Stomach (tissue), 9 donors: ENCODE measurements around the gene SLAIN2. TPM values are rescaled to one million over a fixed set of nuclear protein-coding genes. Genes with fewer than 3 reads are reported as not detected.

ENCODE experiments used
- DNase-seq, 2 donors: peaks; one replicate each; pipeline versions ENCODE4 v3.0.0 to v3.0.0-alpha.2; 2013 to 2019
- H3K27ac ChIP-seq, 5 donors: fragments of 200-600 bp in 4 of 5; sonication (generic) in 4 of 5; one replicate each; pipeline ENCODE4 v1.5.1; 2013 to 2019; ENCODE audit warnings: mild to moderate bottlenecking in 1 of 5, moderate library complexity in 1 of 5
- H3K27me3 ChIP-seq, 3 donors: fragments of 200-600 bp; sonication (generic); one replicate each; pipeline ENCODE4 v1.5.1; 2017 to 2019; ENCODE audit warnings: mixed run types in 1 of 3
- H3K36me3 ChIP-seq, 4 donors: fragments of 200-600 bp; sonication (generic); 1 replicate in 3 of 4; 2 replicates in 1 of 4; pipeline ENCODE4 v1.5.1; 2016 to 2019
- H3K4me1 ChIP-seq, 4 donors: fragments of 200-600 bp; sonication (generic); one replicate each; pipeline ENCODE4 v1.5.1; 2016 to 2019
- H3K4me3 ChIP-seq, 4 donors: fragments of 200-600 bp; sonication (generic) in 3 of 4; one replicate each; pipeline ENCODE4 v1.5.1; 2016 to 2019; ENCODE audit warnings: mild to moderate bottlenecking in 1 of 4
- H3K9me3 ChIP-seq, 4 donors: fragments of 200-600 bp; sonication (generic); one replicate each; pipeline ENCODE4 v1.5.1; 2016 to 2019
- EP300 ChIP-seq: sonication (generic); formaldehyde crosslinking; IDR thresholded peaks from one replicate; pipeline ENCODE4 v1.6.1; 2017; ENCODE audit warnings: antibody characterized with exemption
- POLR2A ChIP-seq, 4 donors: fragments of 450-650 bp; IDR thresholded peaks; one replicate each; pipeline ENCODE4 v1.6.1; 2016; ENCODE audit warnings: antibody characterized with exemption in 4 of 4, control low read depth in 2 of 4, mild to moderate bottlenecking in 1 of 4, moderate library complexity in 1 of 4
- POLR2AphosphoS5 ChIP-seq, 3 donors: sonication (generic); formaldehyde crosslinking; IDR thresholded peaks; one replicate each; pipeline ENCODE4 v1.6.1; 2016; ENCODE audit warnings: antibody characterized with exemption in 3 of 3
- WGBS, 5 donors: extraction: QIAGEN DNeasy Blood & Tissue Kit in 3 of 5; methylation state at CpG; one replicate each; pipeline versions ENCODE4 v1.1.5 to v1.1.7; 2013 to 2018; 5-methylcytosine and 5-hydroxymethylcytosine counted together
- intact Hi-C: fragments of 100-400 bp; cut with DNase I; formaldehyde crosslinking; loops from one replicate; pipeline ENCODE4 v1.15.1; 2023; ENCODE audit warnings: low total_unique reads
- polyA plus RNA-seq, 3 donors: library from polyadenylated mRNA; stranded (reverse); fragments of 200-250 nt; gene quantifications; one replicate each; pipeline ENCODE4 v1.2.3, GENCODE V29; 2013
- total RNA-seq, 5 donors: library from RNA; depleted of rRNA; stranded (reverse); fragments of >200 nt; gene quantifications; one replicate each; pipeline versions ENCODE4 v1.1.0 to v1.2.3, GENCODE V29; 2014 to 2016
- TF ChIP-seq, protein P1 (sequence below), 7 experiments: fragments of 450-650 bp in 4 of 7; fragments of 200-600 bp in 3 of 7; sonication (generic) in 3 of 7; IDR thresholded peaks; one replicate each; pipeline ENCODE4 v1.5.1; 2016 to 2019; ENCODE audit warnings: antibody characterized with exemption in 7 of 7, control low read depth in 2 of 7, mild to moderate bottlenecking in 1 of 7
- donor health status: healthy with polysubstance abuse.
- donor health status: Bipolar disorder and iron deficiency.
- donor health status: healthy.

The SLAIN2 gene
- total and polyA plus RNA-seq, 8 donors = 16.7 to 274 (median 34.9) TPM

- no peak for DNase-seq
- WGBS, 5 donors = 92 to 95% (median 95%) methylated on average over 9 of the region's 9 CpGs
- Histone ChIP-seq H3K27ac (no peak overlapping the region), H3K9me3 (no peaks in the 10 kb centered on the region), H3K36me3 (no peaks in the 10 kb centered on the region), H3K4me3 (no peak overlapping the region), H3K27me3 (no peaks in the 10 kb centered on the region), H3K4me1 (peaks cover 0 to 8% (median 4%) of the 10 kb centered on the region in 4 donors)
- intact Hi-C loops = no loop called here
- TF ChIP-seq, protein P1, sequence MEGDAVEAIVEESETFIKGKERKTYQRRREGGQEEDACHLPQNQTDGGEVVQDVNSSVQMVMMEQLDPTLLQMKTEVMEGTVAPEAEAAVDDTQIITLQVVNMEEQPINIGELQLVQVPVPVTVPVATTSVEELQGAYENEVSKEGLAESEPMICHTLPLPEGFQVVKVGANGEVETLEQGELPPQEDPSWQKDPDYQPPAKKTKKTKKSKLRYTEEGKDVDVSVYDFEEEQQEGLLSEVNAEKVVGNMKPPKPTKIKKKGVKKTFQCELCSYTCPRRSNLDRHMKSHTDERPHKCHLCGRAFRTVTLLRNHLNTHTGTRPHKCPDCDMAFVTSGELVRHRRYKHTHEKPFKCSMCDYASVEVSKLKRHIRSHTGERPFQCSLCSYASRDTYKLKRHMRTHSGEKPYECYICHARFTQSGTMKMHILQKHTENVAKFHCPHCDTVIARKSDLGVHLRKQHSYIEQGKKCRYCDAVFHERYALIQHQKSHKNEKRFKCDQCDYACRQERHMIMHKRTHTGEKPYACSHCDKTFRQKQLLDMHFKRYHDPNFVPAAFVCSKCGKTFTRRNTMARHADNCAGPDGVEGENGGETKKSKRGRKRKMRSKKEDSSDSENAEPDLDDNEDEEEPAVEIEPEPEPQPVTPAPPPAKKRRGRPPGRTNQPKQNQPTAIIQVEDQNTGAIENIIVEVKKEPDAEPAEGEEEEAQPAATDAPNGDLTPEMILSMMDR (IDR thresholded peaks at IDR 0.05) = no peak
- TF ChIP-seq EP300 (no peak), POLR2A (IDR thresholded peaks at IDR 0.05) (no peak), POLR2AphosphoS5 (IDR thresholded peaks at IDR 0.05) (no peak)
Observed at GRCh38 chr4:48331577-48332330, 9.6 kb upstream of the SLAIN2 start.

DNA sequence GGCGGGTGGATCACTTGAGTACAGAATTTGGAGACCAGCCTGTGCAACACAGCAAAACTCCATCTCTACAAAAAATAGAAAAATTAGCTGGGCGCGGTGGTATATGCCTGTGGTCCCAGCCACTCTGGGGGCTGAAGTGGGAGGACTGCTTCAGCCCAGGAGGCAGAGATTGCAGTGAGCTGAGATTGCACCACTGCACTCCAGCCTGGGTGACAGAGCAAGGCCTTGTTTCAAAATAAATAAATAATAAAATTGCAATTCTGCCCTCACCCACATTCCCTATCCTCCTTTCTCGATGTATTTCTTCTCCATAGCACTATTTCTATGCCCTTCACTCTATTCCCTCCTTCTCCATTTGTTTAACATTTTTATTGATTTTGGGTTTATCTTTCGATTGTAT, 8.7 kb upstream of the SLAIN2 start:
- TF ChIP-seq, protein P1 (IDR thresholded peaks at IDR 0.05) = no peak
- no peak for TF ChIP-seq EP300
- TF ChIP-seq POLR2AphosphoS5 (IDR thresholded peaks at IDR 0.05) = no peak
- no peak for TF ChIP-seq POLR2A (IDR thresholded peaks at IDR 0.05)
- Histone ChIP-seq H3K9me3 (no peaks in the 10 kb centered on the region), H3K4me3 (no peak overlapping the region), H3K36me3 (no peaks in the 10 kb centered on the region), H3K4me1 (peaks cover 0 to 9% (median 4%) of the 10 kb centered on the region in 4 donors), H3K27ac (no peak overlapping the region), H3K27me3 (no peaks in the 10 kb centered on the region)
- WGBS, 5 donors = 81 to 88% (median 85%) methylated on average over 5 of the region's 5 CpGs
- intact Hi-C loops = no loop called here
- no peak for DNase-seq

DNA sequence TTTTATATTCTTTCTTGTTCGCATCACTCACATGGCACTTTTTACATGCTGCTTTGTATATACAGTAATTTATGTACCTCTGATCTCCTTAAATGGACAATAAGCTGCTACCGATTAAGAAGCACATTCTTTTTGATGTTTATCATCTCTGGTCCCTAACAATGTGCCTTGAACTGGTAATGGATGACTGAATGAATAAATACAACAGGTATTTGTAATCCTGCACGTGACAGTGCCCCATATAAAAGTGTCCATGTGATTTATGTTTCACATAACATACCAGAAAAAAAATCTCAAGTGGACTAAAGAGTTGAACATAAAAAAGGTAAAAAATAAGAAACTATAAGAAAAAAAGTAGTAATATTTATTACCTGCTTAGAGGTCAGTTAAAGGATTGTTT, 7.7 kb upstream of the SLAIN2 start:
- Histone ChIP-seq H3K36me3 (no peaks in the 10 kb centered on the region), H3K27me3 (no peaks in the 10 kb centered on the region), H3K27ac (no peak overlapping the region), H3K9me3 (no peaks in the 10 kb centered on the region), H3K4me3 (no peak overlapping the region), H3K4me1 (peaks cover 0 to 13% (median 4%) of the 10 kb centered on the region in 4 donors)
- TF ChIP-seq EP300 (no peak), POLR2AphosphoS5 (IDR thresholded peaks at IDR 0.05) (no peak), POLR2A (IDR thresholded peaks at IDR 0.05) (no peak)
- TF ChIP-seq, protein P1 (IDR thresholded peaks at IDR 0.05) = no peak
- no peak for DNase-seq
- 60 to 66% (median 64%) methylated on average over 3 of the region's 3 CpGs for WGBS, 5 donors
- intact Hi-C loops = no loop called here

DNA sequence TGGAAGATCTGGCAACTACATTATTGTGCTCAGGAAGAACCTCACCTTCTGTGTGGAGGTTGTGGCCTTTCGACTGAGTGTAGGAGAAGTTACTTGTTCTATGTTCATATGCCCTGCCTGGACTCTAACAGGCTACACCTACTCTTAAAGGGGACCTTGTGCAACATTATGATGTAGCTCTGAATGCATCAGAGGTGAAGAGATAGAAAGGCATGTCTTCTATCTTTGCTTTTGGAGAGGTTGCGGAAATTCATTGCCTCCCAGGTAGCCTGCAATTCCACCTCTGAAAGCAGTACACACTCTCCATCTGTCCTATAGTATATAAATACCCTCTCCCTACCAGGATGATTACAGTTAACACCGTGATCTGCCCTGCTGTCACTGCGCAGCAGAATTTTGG, 7.1 kb upstream of the SLAIN2 start:
- Histone ChIP-seq H3K4me3 (no peak overlapping the region), H3K27me3 (no peaks in the 10 kb centered on the region), H3K9me3 (no peaks in the 10 kb centered on the region), H3K36me3 (no peaks in the 10 kb centered on the region), H3K4me1 (peaks cover 0 to 13% (median under 1%) of the 10 kb centered on the region in 4 donors), H3K27ac (no peak overlapping the region)
- 87 to 97% (median 97%) methylated on average over 4 of the region's 4 CpGs for WGBS, 5 donors
- no peak for DNase-seq
- TF ChIP-seq, protein P1 (IDR thresholded peaks at IDR 0.05) = no peak
- TF ChIP-seq POLR2AphosphoS5 (IDR thresholded peaks at IDR 0.05) = no peak
- TF ChIP-seq EP300 = no peak
- TF ChIP-seq POLR2A (IDR thresholded peaks at IDR 0.05) = no peak
- intact Hi-C loops = no loop called here
